Ectodermal cell (in vitro differentiated cells): ENCODE results near the gene NOP56.
"Not testable (repeated sequence)": the region's sequence is repeated elsewhere in the genome, so short reads cannot be mapped to it uniquely, and the experiment has no call there.

Experiments used
- H3K27ac ChIP-seq: 2 replicates; pipeline ENCODE4 v1.7.0; 2013; ENCODE audit warnings: mild to moderate bottlenecking, low read depth, low read length; ENCODE audit not compliant: insufficient read depth, poor library complexity, severe bottlenecking
- H3K27me3 ChIP-seq: 2 replicates; pipeline ENCODE4 v1.7.0; 2013; ENCODE audit warnings: mild to moderate bottlenecking, low read length; ENCODE audit not compliant: insufficient read depth, control insufficient read depth, poor library complexity, severe bottlenecking
- H3K36me3 ChIP-seq: one replicate; pipeline ENCODE4 v1.7.0; 2013; ENCODE audit warnings: low read length; ENCODE audit not compliant: control insufficient read depth, insufficient read depth
- H3K4me1 ChIP-seq: one replicate; pipeline ENCODE4 v1.7.0; 2013; ENCODE audit warnings: low read length; ENCODE audit not compliant: control insufficient read depth, insufficient read depth
- H3K4me3 ChIP-seq: 2 replicates; pipeline ENCODE4 v1.7.0; 2013; ENCODE audit warnings: low read depth, low read length, control low read depth; ENCODE audit not compliant: insufficient read depth
- H3K9me3 ChIP-seq: 2 replicates; pipeline ENCODE4 v1.7.0; 2013; ENCODE audit warnings: mild to moderate bottlenecking, low read length, moderate library complexity; ENCODE audit not compliant: control insufficient read depth
- WGBS, 2 experiments: methylation state at CpG; one replicate each; pipeline ENCODE4 v1.1.7; 2013; ENCODE audit warnings: missing lambda C conversion rate in 2 of 2; 5-methylcytosine and 5-hydroxymethylcytosine counted together

The NOP56 gene

DNA sequence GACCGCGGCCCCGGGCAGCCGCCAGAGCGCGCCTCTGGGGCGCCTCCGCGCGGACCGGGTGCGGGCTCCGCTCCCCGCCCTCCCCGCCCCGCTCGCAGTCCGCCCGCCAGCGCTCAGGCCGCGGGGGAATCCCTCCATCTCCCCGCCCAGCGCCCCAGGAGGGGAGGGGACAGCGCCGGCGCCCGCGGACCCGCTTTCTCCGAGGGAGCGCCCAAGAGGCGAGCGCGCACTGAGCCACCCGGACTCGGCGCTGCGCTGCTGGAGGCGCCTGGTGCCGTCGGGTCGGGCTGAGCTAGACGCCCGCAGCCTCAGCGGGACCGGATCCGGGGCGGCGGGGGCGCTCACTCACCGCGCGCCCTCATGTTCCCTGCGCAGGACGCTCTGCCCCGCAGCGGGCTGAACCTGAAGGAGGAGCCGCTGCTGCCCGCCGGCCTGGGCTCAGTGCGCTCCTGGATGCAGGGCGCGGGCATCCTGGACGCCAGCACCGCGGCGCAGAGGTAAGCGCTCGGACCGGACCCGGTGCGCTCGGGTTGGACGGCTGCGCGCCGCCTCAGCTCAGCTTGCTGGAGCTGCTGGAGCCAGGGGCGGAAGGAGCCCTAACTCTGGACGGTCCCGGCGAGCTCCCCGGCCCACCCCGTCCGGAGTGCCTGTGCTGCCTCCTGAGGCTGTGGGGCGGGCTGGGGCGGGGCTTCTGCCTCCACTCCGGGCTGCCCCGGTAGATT lies 41.0 kb downstream of the NOP56 start:
- no peak overlapping the region for H3K27ac ChIP-seq
- peaks cover 85% of the 10 kb centered on the region for H3K27me3 ChIP-seq
- no peaks in the 10 kb centered on the region for H3K9me3 ChIP-seq
- no peaks in the 10 kb centered on the region for H3K36me3 ChIP-seq
- H3K4me3 ChIP-seq, result no peak overlapping the region
- 2% methylated on average over 89 of the region's 89 CpGs for WGBS, 2 experiments
- peaks cover 11% of the 10 kb centered on the region for H3K4me1 ChIP-seq

DNA sequence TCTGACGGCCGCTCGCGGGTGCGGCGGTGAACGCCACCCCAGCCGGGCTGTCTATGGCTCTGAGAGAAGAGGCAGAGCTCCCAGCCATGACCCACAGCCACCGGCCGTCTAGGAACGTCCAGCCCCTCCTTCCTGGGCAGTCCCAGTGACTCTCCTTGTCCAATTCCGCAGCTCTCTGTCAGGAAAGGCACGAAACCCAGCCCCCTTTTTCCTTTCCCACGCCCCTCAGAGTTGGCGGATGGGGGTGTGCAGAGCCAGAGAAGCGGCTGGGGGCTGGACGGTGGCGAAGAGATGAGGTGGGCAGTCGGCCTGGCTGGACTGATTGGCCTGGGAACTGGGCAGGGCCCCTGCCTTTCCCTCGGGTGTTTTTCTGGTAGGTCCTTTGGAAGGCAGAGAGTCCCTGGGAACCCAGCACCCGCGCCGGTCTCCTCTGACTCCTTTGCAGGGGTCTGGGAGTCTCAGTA lies 41.6 kb downstream of the NOP56 start:
- H3K4me3 ChIP-seq, result peak overlapping the region; percentile 1
- H3K27me3 ChIP-seq, result peaks cover 79% of the 10 kb centered on the region

DNA sequence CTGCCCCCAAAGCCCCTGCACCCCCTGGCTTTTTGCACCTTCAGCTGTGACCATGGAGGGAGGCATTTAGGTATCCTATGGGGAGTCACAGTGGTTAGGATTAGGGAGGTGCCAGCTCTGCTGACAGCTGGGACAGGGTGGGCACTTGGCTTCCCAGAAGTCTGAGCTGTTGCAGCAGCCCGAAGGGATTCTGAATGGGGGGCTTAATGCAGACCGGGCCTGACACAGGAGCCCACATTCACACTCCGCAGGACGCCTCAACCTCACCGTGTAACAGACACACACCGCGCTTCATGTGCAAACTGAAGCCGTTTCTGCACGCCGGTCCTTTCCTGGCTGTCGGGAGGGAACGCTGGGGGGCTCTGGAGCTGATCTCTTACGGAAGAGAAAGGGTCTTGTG lies 42.1 kb downstream of the NOP56 start:
- Histone ChIP-seq H3K4me3 (peak overlapping the region; percentile 1), H3K27me3 (peaks cover 79% of the 10 kb centered on the region), H3K4me1 (peaks cover 11% of the 10 kb centered on the region), H3K9me3 (no peaks in the 10 kb centered on the region), H3K27ac (no peak overlapping the region), H3K36me3 (no peaks in the 10 kb centered on the region)
- WGBS, 2 experiments, result 5 to 7% methylated on average over 12 of the region's 13 CpGs

More for the DNA sequence above, 41.6 kb downstream of the NOP56 start:
- 5 to 6% methylated on average over 23 of the region's 23 CpGs for WGBS, 2 experiments
- Histone ChIP-seq H3K27ac (no peak overlapping the region), H3K36me3 (no peaks in the 10 kb centered on the region), H3K9me3 (no peaks in the 10 kb centered on the region), H3K4me1 (peaks cover 11% of the 10 kb centered on the region)

DNA sequence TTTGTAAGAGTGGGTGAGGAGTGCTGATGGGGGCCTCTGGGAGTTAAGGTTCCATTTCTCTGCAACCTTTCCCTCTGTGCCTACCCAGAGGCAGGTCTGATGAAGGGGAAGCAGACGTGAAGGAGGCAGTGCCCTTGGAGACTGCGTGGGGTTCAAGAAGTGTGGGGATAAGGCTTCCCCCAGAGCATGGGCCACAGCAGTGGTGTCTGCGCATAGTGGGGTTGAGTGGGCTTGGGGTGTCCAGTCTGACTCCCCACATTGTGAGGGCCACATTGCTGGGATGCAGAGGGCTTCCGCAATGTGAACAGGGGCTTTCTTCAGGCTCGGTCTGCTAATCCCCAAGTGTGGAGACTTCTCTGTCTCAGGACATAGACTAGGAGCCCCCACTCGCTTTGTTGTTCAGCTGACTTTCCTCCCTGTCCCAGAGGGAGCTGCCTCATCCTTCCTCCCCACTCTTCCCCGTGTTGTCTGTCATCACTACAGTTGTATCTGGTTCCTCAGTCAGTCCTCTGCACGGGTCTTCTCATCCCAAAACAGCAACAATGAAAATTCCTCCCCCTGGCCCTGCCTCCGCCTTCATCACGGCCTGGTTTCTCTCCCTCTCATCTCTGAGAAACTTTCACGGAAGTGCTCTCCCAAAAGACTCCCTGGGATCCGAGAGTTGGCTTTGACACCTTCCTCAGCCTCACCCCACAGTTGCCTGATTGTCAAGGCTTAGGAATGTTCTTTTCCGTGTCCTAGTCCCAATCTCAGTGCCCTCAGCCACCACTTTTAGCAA lies 43.0 kb downstream of the NOP56 start:
- H3K4me3 ChIP-seq, result no peak overlapping the region
- H3K27me3 ChIP-seq, result peaks cover 79% of the 10 kb centered on the region
- H3K27ac ChIP-seq, result no peak overlapping the region
- no peaks in the 10 kb centered on the region for H3K36me3 ChIP-seq
- H3K9me3 ChIP-seq, result no peaks in the 10 kb centered on the region
- peaks cover 11% of the 10 kb centered on the region for H3K4me1 ChIP-seq
- 58 to 60% methylated on average over 13 of the region's 13 CpGs for WGBS, 2 experiments

DNA sequence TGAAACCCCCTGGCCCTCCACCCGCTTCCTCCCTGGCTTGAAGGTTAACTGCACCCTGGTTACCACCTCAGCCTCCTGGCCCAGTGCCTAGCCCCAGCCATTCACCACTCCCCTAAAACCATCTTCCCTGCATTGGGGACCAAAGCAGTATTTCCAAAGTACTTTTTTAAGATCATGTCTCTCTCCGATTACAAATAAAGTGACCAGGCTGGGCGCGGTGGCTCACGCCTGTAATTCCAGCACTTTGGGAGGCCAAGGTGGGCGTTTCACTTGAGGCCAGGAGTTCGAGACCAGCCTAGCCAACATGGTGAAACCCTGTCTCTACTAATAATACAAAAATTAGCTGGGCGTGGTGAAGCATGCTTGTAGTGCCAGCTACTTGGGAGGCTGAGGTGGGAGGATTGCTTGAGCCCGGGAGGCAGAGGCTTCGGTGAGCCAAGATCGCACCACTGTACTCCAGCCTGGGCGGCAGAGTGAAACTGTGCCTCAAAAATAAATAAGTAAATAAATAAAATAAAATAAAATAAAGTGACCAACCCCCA lies 43.6 kb downstream of the NOP56 start:
- Histone ChIP-seq H3K4me1 (peaks cover 11% of the 10 kb centered on the region), H3K27me3 (peaks cover 79% of the 10 kb centered on the region)
- 91 to 94% methylated on average over 11 of the region's 12 CpGs for WGBS, 2 experiments
- H3K36me3 ChIP-seq, H3K9me3 ChIP-seq, H3K27ac ChIP-seq, H3K4me3 ChIP-seq: not testable (repeated sequence)

- 93 to 94% methylated on average over 9 of the region's 9 CpGs for WGBS, 2 experiments
- Histone ChIP-seq H3K9me3 (no peaks in the 10 kb centered on the region), H3K27me3 (peaks cover 77% of the 10 kb centered on the region)
These were observed 44.2 kb downstream of the NOP56 start for GRCh38 chr20:2696646-2697045.

DNA sequence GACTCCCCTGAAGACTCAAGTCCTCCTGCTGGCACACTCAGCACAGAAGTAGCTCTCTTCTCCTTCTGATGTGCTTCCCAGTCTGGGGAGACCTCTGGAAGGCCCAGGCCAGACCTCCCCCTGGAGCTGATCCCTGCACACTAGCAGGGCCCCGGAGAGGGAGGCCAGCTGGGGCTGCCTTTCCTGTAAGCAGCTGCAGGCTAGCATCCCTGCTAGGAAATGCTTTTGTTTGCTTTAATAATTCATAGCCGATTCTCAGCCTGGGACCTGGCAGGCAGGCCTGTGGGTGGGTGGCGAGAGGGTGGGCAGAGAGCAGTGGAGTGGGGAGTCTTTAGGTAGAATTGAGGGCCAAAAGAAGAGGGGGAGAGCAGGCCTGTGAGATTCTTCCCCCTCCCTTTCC lies 45.3 kb downstream of the NOP56 start:
- H3K9me3 ChIP-seq, result no peaks in the 10 kb centered on the region
- peaks cover 76% of the 10 kb centered on the region for H3K27me3 ChIP-seq
- no peak overlapping the region for H3K27ac ChIP-seq
- no peak overlapping the region for H3K4me3 ChIP-seq
- H3K36me3 ChIP-seq, result no peaks in the 10 kb centered on the region
- peaks cover 11% of the 10 kb centered on the region for H3K4me1 ChIP-seq
- 76 to 77% methylated on average over 3 of the region's 3 CpGs for WGBS, 2 experiments

More at GRCh38 chr20:2696646-2697045, 44.2 kb downstream of the NOP56 start:
- Histone ChIP-seq H3K36me3 (no peaks in the 10 kb centered on the region), H3K4me1 (peaks cover 11% of the 10 kb centered on the region), H3K4me3 (no peak overlapping the region), H3K27ac (no peak overlapping the region)

GRCh38 chr20:2698186-2698817 lies 45.9 kb downstream of the NOP56 start:
- Histone ChIP-seq H3K9me3 (no peaks in the 10 kb centered on the region), H3K4me3 (no peak overlapping the region), H3K27ac (no peak overlapping the region), H3K4me1 (peaks cover 11% of the 10 kb centered on the region), H3K36me3 (no peaks in the 10 kb centered on the region), H3K27me3 (peaks cover 73% of the 10 kb centered on the region)
- 68 to 74% methylated on average over 4 of the region's 4 CpGs for WGBS, 2 experiments

GRCh38 chr20:2698912-2699311 lies 46.5 kb downstream of the NOP56 start:
- no peaks in the 10 kb centered on the region for H3K36me3 ChIP-seq
- no peak overlapping the region for H3K4me3 ChIP-seq
- peaks cover 67% of the 10 kb centered on the region for H3K27me3 ChIP-seq
- WGBS, 2 experiments, result 73 to 81% methylated on average over 4 of the region's 4 CpGs
- no peak overlapping the region for H3K27ac ChIP-seq
- no peaks in the 10 kb centered on the region for H3K9me3 ChIP-seq
- H3K4me1 ChIP-seq, result peaks cover 11% of the 10 kb centered on the region
